ENCODE results near the gene KDM1A.

- TF ChIP-seq, protein P1, sequence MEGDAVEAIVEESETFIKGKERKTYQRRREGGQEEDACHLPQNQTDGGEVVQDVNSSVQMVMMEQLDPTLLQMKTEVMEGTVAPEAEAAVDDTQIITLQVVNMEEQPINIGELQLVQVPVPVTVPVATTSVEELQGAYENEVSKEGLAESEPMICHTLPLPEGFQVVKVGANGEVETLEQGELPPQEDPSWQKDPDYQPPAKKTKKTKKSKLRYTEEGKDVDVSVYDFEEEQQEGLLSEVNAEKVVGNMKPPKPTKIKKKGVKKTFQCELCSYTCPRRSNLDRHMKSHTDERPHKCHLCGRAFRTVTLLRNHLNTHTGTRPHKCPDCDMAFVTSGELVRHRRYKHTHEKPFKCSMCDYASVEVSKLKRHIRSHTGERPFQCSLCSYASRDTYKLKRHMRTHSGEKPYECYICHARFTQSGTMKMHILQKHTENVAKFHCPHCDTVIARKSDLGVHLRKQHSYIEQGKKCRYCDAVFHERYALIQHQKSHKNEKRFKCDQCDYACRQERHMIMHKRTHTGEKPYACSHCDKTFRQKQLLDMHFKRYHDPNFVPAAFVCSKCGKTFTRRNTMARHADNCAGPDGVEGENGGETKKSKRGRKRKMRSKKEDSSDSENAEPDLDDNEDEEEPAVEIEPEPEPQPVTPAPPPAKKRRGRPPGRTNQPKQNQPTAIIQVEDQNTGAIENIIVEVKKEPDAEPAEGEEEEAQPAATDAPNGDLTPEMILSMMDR (conservative IDR thresholded peaks at IDR 0.05 in 1 of 2, IDR thresholded peaks at IDR 0.05 in 1 of 2; ENCODE audit: extremely low read depth in 1 of 2, insufficient read depth in 1 of 2, low read depth in 1 of 2, low read length in 2 of 2) = no peak
- TF ChIP-seq EZH2 (IDR thresholded peaks at IDR 0.05; ENCODE audit: borderline replicate concordance, low read length) = no peak
Observed at GRCh38 chr1:23088027-23088426, 68.8 kb downstream of the KDM1A start.
